HG03432 (cell line): ENCODE results near the gene CHRNA4.

Experiments used
- ATAC-seq: cut with Tn5 transposase; IDR thresholded peaks from one replicate; pipeline ENCODE4 v1.9.1; 2021; ENCODE audit warnings: mild to moderate bottlenecking, moderate library complexity; ENCODE audit not compliant: unreplicated experiment

CHRNA4 gene

DNA sequence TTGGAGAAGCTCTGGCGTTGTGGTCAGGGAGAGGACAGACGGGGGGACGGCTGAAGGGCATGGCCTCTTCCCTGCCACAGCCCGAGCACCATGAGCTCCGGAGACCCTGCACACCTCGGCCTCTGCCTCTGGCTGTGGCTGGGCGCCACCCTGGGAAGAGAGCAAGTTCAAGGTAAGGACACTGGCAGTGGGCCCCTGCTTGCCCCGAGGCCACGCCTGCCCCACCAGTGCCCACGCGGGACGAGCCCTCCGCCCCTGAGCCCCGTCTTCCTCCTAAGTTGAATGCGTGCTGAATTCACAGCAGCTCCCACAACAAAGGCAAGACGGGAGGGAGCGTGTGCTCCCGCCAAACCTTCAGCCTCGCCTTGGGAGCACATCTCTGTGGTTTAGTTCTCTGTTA is 66.1 kb downstream of the CHRNA4 start:
- no peak for ATAC-seq

DNA sequence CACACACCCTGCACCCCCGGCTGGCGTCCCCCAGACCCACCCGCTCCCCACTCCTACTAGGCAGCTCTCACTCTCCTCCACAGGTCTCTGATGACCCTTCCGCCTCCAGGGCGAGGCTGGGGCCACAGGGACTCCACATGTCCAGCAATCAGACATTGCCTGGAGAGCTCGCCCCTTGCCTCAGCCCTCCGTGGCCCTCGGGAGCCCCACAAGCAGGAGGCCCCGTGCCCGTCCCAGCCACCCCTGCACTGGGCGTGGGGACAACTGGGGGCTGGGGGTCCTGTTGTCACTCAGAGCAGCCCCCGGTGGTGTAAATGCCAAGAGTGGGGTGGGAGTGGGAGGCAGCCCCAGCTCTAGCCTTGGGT is 66.6 kb downstream of the CHRNA4 start:
- no peak for ATAC-seq

DNA sequence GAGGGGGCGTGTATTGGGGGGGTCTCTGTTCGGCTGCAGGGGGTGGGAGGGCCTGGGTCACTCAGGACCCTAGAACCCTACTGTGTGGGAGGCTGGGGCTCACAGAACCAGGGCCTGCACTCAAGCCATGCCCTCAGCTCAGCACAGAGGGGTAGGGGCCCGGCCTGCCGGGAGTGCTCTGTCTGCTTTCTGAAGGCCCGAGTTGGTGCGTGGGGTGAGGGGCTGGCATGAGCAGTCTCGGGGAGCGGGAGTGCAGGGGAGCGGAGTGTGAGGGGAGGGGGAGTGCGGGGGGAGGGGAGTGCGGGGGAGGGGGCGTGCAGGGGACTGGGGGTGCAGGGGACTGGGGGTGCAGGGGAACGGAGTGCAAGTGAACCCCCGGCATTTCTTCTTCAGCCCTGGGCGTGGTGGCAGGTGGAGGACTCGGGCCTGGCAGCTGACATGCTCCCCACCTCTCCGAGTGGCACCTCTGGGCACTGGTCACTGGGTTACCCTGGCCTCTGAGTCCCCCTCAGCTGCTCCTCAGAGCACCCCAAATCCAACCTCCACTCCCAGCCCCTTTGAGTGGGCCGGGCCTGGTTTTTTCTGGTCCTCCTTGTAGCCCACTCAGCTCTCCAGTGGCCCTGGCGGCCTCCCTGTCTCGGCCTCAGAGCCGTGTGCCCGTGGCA is 67.1 kb downstream of the CHRNA4 start:
- ATAC-seq, result no peak

DNA sequence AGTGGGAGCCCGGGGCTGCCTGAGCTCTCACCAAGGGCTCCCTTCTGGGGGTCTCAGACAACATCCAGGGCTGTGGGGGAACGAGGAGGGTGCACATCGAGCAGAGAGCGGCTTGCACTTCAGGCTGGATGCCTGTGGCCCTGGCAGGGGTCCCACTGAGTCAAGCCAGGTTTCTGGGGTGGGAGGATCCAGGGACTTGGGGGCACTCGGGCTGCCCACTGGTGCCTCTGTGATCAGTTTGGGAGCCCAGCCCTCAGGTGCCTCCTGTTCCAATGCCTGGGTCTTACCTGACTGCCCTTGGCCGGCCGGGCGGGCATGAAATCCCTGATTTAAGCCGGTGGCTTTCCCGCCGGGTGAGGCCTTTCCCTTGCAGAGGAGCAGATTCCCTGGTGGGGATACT is 67.7 kb downstream of the CHRNA4 start:
- ATAC-seq, result no peak
